Spleen (tissue), 11 donors: Measurements from ENCODE around the gene HOXC12. TPM values are rescaled to one million over a fixed set of nuclear protein-coding genes. Genes with fewer than 3 reads are reported as not detected.

ENCODE experiments used
- DNase-seq: peaks from one replicate; pipeline ENCODE4 v3.0.0-alpha.2; 2020
- H3K27ac ChIP-seq, 8 donors: fragments of 200-600 bp; sonication (generic) in 7 of 8; 1 replicate in 4 of 8; 2 replicates in 4 of 8; pipeline versions ENCODE4 v1.5.0 to v1.8.0; 2016 to 2021; ENCODE audit warnings: inconsistent platforms in 4 of 8, mild to moderate bottlenecking in 4 of 8, moderate library complexity in 1 of 8
- H3K27me3 ChIP-seq, 7 donors: fragments of 200-600 bp; sonication (generic) in 6 of 7; replicated peaks in 1 of 7; 1 replicate in 4 of 7; 2 replicates in 3 of 7; pipeline versions ENCODE4 v1.5.0 to v1.8.0; 2016 to 2021; ENCODE audit warnings: inconsistent platforms in 3 of 7, mild to moderate bottlenecking in 1 of 7
- H3K36me3 ChIP-seq, 6 donors: fragments of 200-600 bp; sonication (generic) in 5 of 6; 1 replicate in 4 of 6; 2 replicates in 2 of 6; pipeline versions ENCODE4 v1.5.0 to v1.8.0; 2016 to 2021; ENCODE audit warnings: inconsistent platforms in 2 of 6
- H3K4me1 ChIP-seq, 6 donors: fragments of 200-600 bp; sonication (generic) in 5 of 6; 1 replicate in 3 of 6; 2 replicates in 3 of 6; pipeline versions ENCODE4 v1.5.0 to v1.8.0; 2016 to 2021; ENCODE audit warnings: inconsistent platforms in 3 of 6
- H3K4me3 ChIP-seq, 8 donors: fragments of 200-600 bp; sonication (generic) in 7 of 8; 1 replicate in 4 of 8; 2 replicates in 4 of 8; pipeline versions ENCODE4 v1.5.0 to v1.8.0; 2016 to 2021; ENCODE audit warnings: inconsistent platforms in 4 of 8, mild to moderate bottlenecking in 4 of 8, moderate library complexity in 2 of 8
- H3K9me3 ChIP-seq, 8 donors: fragments of 200-600 bp; sonication (generic) in 7 of 8; 1 replicate in 4 of 8; 2 replicates in 4 of 8; pipeline versions ENCODE4 v1.5.0 to v1.8.0; 2016 to 2021; ENCODE audit warnings: inconsistent platforms in 4 of 8
- CTCF ChIP-seq, 11 experiments: fragments of 200-600 bp in 7 of 11; fragments of 450-650 bp in 4 of 11; sonication (generic) in 4 of 11; IDR thresholded peaks in 8 of 11; conservative IDR thresholded peaks in 3 of 11; 1 replicate in 7 of 11; 2 replicates in 4 of 11; pipeline versions ENCODE4 v1.4.0 to v1.8.0; 2016 to 2021; ENCODE audit warnings: antibody characterized with exemption in 11 of 11, inconsistent platforms in 4 of 11, mild to moderate bottlenecking in 1 of 11
- POLR2A ChIP-seq, 3 donors: fragments of 450-650 bp; IDR thresholded peaks; one replicate each; pipeline ENCODE4 v1.5.1; 2017; ENCODE audit warnings: antibody characterized with exemption in 3 of 3, mild to moderate bottlenecking in 1 of 3
- POLR2AphosphoS5 ChIP-seq, 3 donors: sonication (generic); formaldehyde crosslinking; IDR thresholded peaks; one replicate each; pipeline ENCODE4 v1.5.1; 2017; ENCODE audit warnings: antibody characterized with exemption in 3 of 3
- WGBS, 5 donors: extraction: QIAGEN DNeasy Blood & Tissue Kit in 3 of 5; methylation state at CpG; one replicate each; pipeline versions ENCODE4 v1.1.5 to v1.1.7; 2013 to 2018; 5-methylcytosine and 5-hydroxymethylcytosine counted together
- intact Hi-C: fragments of 100-400 bp; cut with DNase I; formaldehyde crosslinking; loops from one replicate; pipeline ENCODE4 v1.15.0; 2023; ENCODE audit warnings: low total_unique reads
- polyA plus RNA-seq, 3 donors: library from polyadenylated mRNA; stranded (reverse); fragments of 200-250 nt; gene quantifications; one replicate each; pipeline ENCODE4 v1.2.1, GENCODE V29; 2013
- total RNA-seq, 7 donors: library from RNA; depleted of rRNA in 3 of 7; stranded (reverse); fragments of >200 nt in 3 of 7; fragmentation: NEBNext Ultra II Directional in 4 of 7; extraction: Animal tissue kit (Norgen Biotek cat#: 25700) in 4 of 7; gene quantifications; one replicate each; pipeline versions ENCODE4 v1.1.0 to v1.2.1, GENCODE V29; 2016 to 2021
- donor health status: healthy with polysubstance abuse.
- donor health status: DM: no; HTN: no; CAD: no; lungs with moderate emphysema.
- donor health status: DM: no; HTN: no; CAD: no.
- donor health status: Bipolar disorder and iron deficiency.
- donor health status: healthy.
- donor health status: DM: no; HTN: no; CAD: no.
- donor health status: DM: yes; HTN: yes; CAD: no.

The HOXC12 gene
- total and polyA plus RNA-seq, 10 donors = not detected

- no peak overlapping the region for H3K27ac ChIP-seq
- no peaks in the 10 kb centered on the region for H3K36me3 ChIP-seq
- TF ChIP-seq POLR2A (IDR thresholded peaks at IDR 0.05) (no peak), POLR2AphosphoS5 (IDR thresholded peaks at IDR 0.05) (no peak), CTCF (IDR thresholded peaks at IDR 0.05 in 8 of 11, conservative IDR thresholded peaks at IDR 0.05 in 3 of 11) (no peak)
- no peak for DNase-seq
- 2 to 6% (median 4%) methylated on average over 17 to 25 of the region's 25 CpGs for WGBS, 5 donors
- intact Hi-C loops = no loop called here
- H3K9me3 ChIP-seq = peaks cover 0 to 11% (median 0%) of the 10 kb centered on the region in 8 donors
- H3K27me3 ChIP-seq = peaks cover 28 to 100% (median 99%) of the 10 kb centered on the region in 7 donors
- H3K4me3 ChIP-seq = peak overlapping the region in 5 of 8 donors; percentile 21 to 62 (median 25)
- H3K4me1 ChIP-seq = peaks cover 12 to 35% (median 26%) of the 10 kb centered on the region in 6 donors
These were observed 20.4 kb downstream of the HOXC12 start for GRCh38 chr12:53975064-53975471.

- Histone ChIP-seq H3K4me1 (peaks cover 12 to 35% (median 26%) of the 10 kb centered on the region in 6 donors), H3K36me3 (no peaks in the 10 kb centered on the region), H3K27me3 (peaks cover 31 to 100% (median 99%) of the 10 kb centered on the region in 7 donors), H3K27ac (no peak overlapping the region), H3K4me3 (peak overlapping the region in 4 of 8 donors; percentile 22 to 62 (median 26)), H3K9me3 (peaks cover 0 to 11% (median 0%) of the 10 kb centered on the region in 8 donors)
- no peak for DNase-seq
- WGBS, 5 donors = 7 to 14% (median 9%) methylated on average over 31 of the region's 31 CpGs
- TF ChIP-seq CTCF (IDR thresholded peaks at IDR 0.05 in 8 of 11, conservative IDR thresholded peaks at IDR 0.05 in 3 of 11) (no peak), POLR2AphosphoS5 (IDR thresholded peaks at IDR 0.05) (no peak)
- intact Hi-C loops = no loop called here
These were observed 20.9 kb downstream of the HOXC12 start for GRCh38 chr12:53975479-53976152.

GRCh38 chr12:53976172-53976822 is 21.6 kb downstream of the HOXC12 start:
- no peak overlapping the region for H3K4me3 ChIP-seq
- H3K36me3 ChIP-seq = no peaks in the 10 kb centered on the region
- H3K9me3 ChIP-seq = peaks cover 0 to 11% (median 0%) of the 10 kb centered on the region in 8 donors
- intact Hi-C loops = no loop called here
- H3K27ac ChIP-seq = no peak overlapping the region
- H3K4me1 ChIP-seq = peaks cover 12 to 35% (median 26%) of the 10 kb centered on the region in 6 donors
- 16 to 21% (median 16%) methylated on average over 21 of the region's 21 CpGs for WGBS, 5 donors
- no peak for TF ChIP-seq CTCF (IDR thresholded peaks at IDR 0.05 in 8 of 11, conservative IDR thresholded peaks at IDR 0.05 in 3 of 11)
- TF ChIP-seq POLR2A (IDR thresholded peaks at IDR 0.05) = no peak
- no peak for TF ChIP-seq POLR2AphosphoS5 (IDR thresholded peaks at IDR 0.05)
- H3K27me3 ChIP-seq = peaks cover 31 to 100% (median 99%) of the 10 kb centered on the region in 7 donors
- DNase-seq = no peak
